ENCODE results near the gene PLBD2. TPM values are rescaled to one million over a fixed set of nuclear protein-coding genes. Genes with fewer than 3 reads are reported as not detected.

Gene PLBD2
- total RNA-seq, 1 experiment from 2014 or later, result 31.4 TPM

DNA sequence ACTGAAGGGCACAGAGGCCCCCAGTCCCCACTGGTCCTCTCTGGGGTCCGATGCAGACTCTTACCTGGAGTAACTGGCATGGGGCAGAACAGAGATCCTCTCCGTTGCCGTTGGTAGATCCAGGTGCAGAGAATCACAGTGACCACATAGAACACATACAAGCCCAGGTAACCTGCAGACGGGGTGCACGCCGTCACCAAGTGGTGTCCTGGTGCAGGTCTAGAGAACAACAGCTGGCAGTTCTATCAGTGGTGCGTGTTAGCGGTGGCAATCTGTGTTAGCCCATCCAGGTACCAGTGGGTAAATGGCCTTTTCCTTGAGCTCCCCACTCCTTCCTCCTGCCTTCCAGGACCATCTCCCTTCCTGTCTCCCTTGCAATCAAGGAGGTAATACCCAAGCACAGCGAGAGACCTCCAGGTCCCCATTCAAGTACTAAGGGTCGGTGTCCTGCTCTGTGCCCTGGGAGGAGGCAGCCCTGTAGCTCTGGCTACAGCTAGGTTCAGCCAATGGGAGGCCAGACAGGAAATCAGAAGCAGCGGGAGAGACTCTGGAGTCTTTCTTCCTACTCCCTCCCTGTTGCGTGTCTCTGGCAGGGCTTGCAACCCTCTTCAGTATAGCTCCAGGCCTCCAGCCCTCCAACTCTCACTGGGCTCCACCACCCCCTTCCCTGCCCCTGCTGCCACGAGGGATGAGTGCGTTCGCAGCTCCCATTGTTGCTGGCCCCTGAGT lies 39.3 kb upstream of the PLBD2 start:
- H2BK20ac ChIP-seq (ENCODE audit: low read depth, low read length, poor library complexity, severe bottlenecking), result no peak overlapping the region
- H3K9me3 ChIP-seq (ENCODE audit: control insufficient read depth, low read depth, low read length), result no peaks in the 10 kb centered on the region
- no peak overlapping the region for H3K4ac ChIP-seq (ENCODE audit: low read depth, low read length)
- H3K56ac ChIP-seq (ENCODE audit: insufficient read length, low read depth, low read length), result no peak overlapping the region
- no peak overlapping the region for H3K14ac ChIP-seq (ENCODE audit: insufficient read depth, low read length)
- Mint-ChIP-seq H3K4me1 (peaks cover 3 to 10% of the 10 kb centered on the region in 2 experiments; a peak in 2 of 4 replicates), H3K9me3 (peaks cover 0 to 3% of the 10 kb centered on the region in 2 experiments; a peak in 3 of 5 replicates), H3K4me3 (no peak overlapping the region), H3K36me3 (ENCODE audit: insufficient read depth in 1 of 3, low read depth in 3 of 3) (peaks cover 18 to 44% (median 23%) of the 10 kb centered on the region in 3 experiments), H3K27me3 (ENCODE audit: low read depth) (no peaks in the 10 kb centered on the region), H3K27ac (peak overlapping the region in 1 of 3 experiments; percentile 39; a peak in 3 of 7 replicates)
- H2BK12ac ChIP-seq (ENCODE audit: insufficient read length, low read depth, low read length), result no peak overlapping the region
- no peak overlapping the region for H3K23ac ChIP-seq (ENCODE audit: insufficient read length, low read depth, low read length)
- no peaks in the 10 kb centered on the region for H3K79me1 ChIP-seq (ENCODE audit: insufficient read depth, low read depth, low read length, poor library complexity, severe bottlenecking)
- H3K4me2 ChIP-seq (ENCODE audit: insufficient read depth, insufficient read length, low read length), result no peak overlapping the region
- H3K23me2 ChIP-seq (ENCODE audit: insufficient read length, low read depth, low read length, poor library complexity, severe bottlenecking), result no peaks in the 10 kb centered on the region
- H3K27me3 ChIP-seq (ENCODE audit: insufficient read depth, low read length), result no peaks in the 10 kb centered on the region
- H4K5ac ChIP-seq (ENCODE audit: insufficient read length, low read depth, low read length), result no peak overlapping the region
- H2BK120ac ChIP-seq (ENCODE audit: low read depth, low read length, poor library complexity, severe bottlenecking), result no peak overlapping the region
- H3K9ac ChIP-seq (ENCODE audit: extremely low read depth, insufficient read length, low read length), result no peak overlapping the region
- no peak overlapping the region for H2AK5ac ChIP-seq (ENCODE audit: insufficient read length, low read length)
- H3K27ac ChIP-seq (ENCODE audit: insufficient read length, low read depth, low read length), result no peak overlapping the region
- TF ChIP-seq, protein P1, sequence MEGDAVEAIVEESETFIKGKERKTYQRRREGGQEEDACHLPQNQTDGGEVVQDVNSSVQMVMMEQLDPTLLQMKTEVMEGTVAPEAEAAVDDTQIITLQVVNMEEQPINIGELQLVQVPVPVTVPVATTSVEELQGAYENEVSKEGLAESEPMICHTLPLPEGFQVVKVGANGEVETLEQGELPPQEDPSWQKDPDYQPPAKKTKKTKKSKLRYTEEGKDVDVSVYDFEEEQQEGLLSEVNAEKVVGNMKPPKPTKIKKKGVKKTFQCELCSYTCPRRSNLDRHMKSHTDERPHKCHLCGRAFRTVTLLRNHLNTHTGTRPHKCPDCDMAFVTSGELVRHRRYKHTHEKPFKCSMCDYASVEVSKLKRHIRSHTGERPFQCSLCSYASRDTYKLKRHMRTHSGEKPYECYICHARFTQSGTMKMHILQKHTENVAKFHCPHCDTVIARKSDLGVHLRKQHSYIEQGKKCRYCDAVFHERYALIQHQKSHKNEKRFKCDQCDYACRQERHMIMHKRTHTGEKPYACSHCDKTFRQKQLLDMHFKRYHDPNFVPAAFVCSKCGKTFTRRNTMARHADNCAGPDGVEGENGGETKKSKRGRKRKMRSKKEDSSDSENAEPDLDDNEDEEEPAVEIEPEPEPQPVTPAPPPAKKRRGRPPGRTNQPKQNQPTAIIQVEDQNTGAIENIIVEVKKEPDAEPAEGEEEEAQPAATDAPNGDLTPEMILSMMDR (conservative IDR thresholded peaks at IDR 0.05), result no peak
- no CpG with 5 or more reads among the region's 15 CpGs for WGBS (ENCODE audit: extremely low coverage, insufficient read length, low lambda C conversion rate)
- DNase-seq, result no peak
- H2BK15ac ChIP-seq (ENCODE audit: low read depth, low read length), result no peak overlapping the region
- H3T11ph ChIP-seq (ENCODE audit: low read length), result no peak overlapping the region
- no peak overlapping the region for H2AFZ ChIP-seq (ENCODE audit: low read length)
- no peak overlapping the region for H4K91ac ChIP-seq (ENCODE audit: insufficient read length, low read depth, low read length)
- no peaks in the 10 kb centered on the region for H3K79me2 ChIP-seq (ENCODE audit: insufficient read depth, low read length)
- H3K18ac ChIP-seq (ENCODE audit: insufficient read length, low read depth, low read length), result no peak overlapping the region
- no peaks in the 10 kb centered on the region for H3K4me1 ChIP-seq (ENCODE audit: insufficient read depth, low read length)
- H4K20me1 ChIP-seq (ENCODE audit: control insufficient read depth, insufficient read depth, insufficient read length), result no peaks in the 10 kb centered on the region
- no peak overlapping the region for H4K8ac ChIP-seq (replicated peaks; ENCODE audit: insufficient read length, low read depth, low read length)
- H2BK5ac ChIP-seq (ENCODE audit: insufficient read length, low read length), result no peak overlapping the region
